HG02642 (cell line): ENCODE data around the gene EN2.

Source experiments
- ATAC-seq: cut with Tn5 transposase; IDR thresholded peaks from one replicate; pipeline ENCODE4 v1.9.1; 2021; ENCODE audit warnings: mild to moderate bottlenecking; ENCODE audit not compliant: unreplicated experiment, poor library complexity

Gene EN2

GRCh38 chr7:155449869-155450557, 7.9 kb upstream of the EN2 start:
- no peak for ATAC-seq

- no peak for ATAC-seq
These were observed 7.4 kb upstream of the EN2 start for GRCh38 chr7:155450558-155450969.

GRCh38 chr7:155450970-155451801, 6.7 kb upstream of the EN2 start:
- ATAC-seq, result no peak

- no peak for ATAC-seq
These were observed 6.1 kb upstream of the EN2 start for GRCh38 chr7:155451840-155452239.

GRCh38 chr7:155452505-155453295, 5.2 kb upstream of the EN2 start:
- ATAC-seq, result no peak

- no peak for ATAC-seq
These were observed 4.4 kb upstream of the EN2 start for GRCh38 chr7:155453296-155454182.

- ATAC-seq, result no peak
These were observed 3.5 kb upstream of the EN2 start for GRCh38 chr7:155454183-155455112.

- no peak for ATAC-seq
These were observed 2.7 kb upstream of the EN2 start for GRCh38 chr7:155455132-155455693.

- no peak for ATAC-seq
These were observed 1.9 kb upstream of the EN2 start for GRCh38 chr7:155455776-155456737.

- ATAC-seq, result no peak
These were observed 988 bp upstream of the EN2 start for GRCh38 chr7:155456738-155457543.

- ATAC-seq, result no peak
These were observed 302 bp upstream of the EN2 start for GRCh38 chr7:155457544-155458110.

GRCh38 chr7:155458878-155459699, 1.2 kb downstream of the EN2 start:
- ATAC-seq, result no peak

- no peak for ATAC-seq
These were observed 2.0 kb downstream of the EN2 start for GRCh38 chr7:155459700-155460461.

- no peak for ATAC-seq
These were observed 3.1 kb downstream of the EN2 start for GRCh38 chr7:155460926-155461613.
